Measurements from ENCODE around the gene GNG12.

Gene GNG12

DNA sequence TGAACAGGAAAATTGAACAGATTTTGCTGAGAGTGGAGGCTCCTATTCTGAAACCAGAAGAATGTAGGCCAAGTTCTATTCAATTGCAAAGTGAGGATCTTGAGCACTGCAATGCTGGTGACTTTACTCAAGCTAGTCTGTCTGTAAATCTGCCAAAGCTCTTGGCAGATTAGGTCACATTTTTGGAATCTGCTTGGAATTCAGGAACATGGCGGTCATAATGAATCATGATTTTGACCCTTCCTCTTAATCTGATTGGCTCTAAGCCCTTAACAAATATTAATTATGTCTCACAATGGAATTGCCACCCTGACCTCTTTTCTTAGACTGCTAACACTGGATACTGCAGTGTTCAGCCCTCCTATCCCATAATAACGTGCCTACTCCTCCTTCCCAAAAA is 7.2 kb upstream of the GNG12 start:
- peak; percentile 73 for DNase-seq (ENCODE audit: low spot score)

DNA sequence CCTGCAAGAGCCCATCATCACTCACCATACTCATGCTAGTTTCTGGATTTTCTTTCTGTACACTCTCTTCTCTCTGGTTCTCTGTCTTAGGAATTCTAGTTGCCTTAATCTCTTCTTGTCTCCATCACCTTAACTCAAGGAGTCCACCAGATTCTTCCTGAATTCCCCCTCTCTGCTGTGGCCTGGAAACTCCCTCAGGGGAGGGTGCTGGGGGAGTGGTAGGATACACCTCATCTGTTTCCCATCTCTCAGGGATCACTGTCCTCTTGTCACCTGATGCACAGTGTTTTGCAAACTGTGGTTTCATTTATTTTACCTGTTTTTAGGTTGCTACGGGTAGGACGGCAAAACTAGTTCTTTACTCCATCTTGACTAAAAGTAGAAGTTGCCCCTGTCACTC is 6.6 kb upstream of the GNG12 start:
- no peak for DNase-seq (ENCODE audit: low spot score)

DNA sequence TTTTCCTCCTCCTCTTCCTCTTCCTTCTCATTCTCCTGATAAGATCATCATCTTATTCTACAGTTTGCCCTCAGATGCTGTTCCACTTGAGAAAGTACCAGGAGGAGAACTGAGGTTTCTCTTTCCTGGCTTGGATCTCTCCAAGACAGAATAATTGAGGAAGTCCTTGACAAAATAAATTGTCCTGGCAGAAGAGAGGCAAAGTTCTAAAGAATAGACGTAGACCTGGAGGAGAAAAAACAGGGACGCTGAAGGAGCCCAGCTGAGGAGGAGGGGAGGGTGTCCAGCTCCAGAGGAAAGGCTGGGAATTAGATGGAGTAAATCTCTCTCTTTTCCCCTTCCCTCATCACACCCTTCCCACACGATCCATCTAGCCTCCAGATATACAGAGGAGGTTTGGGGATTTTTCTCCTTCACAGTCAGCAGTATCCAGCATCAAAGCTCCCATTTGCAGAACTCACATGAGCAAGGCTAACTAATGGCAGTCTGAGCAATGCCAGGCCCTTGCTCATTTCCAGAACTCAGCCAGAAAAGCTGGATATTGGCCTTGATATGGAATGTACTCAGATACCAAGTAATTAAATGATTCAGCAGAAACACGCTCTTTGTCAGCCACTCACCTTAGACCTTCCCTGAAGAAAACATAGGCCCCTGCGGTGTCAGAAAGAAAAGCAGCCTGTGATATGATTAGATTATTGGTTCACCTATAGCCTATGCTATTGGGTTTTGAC is 5.1 kb upstream of the GNG12 start:
- peak; percentile 26 for DNase-seq (ENCODE audit: low spot score)

DNA sequence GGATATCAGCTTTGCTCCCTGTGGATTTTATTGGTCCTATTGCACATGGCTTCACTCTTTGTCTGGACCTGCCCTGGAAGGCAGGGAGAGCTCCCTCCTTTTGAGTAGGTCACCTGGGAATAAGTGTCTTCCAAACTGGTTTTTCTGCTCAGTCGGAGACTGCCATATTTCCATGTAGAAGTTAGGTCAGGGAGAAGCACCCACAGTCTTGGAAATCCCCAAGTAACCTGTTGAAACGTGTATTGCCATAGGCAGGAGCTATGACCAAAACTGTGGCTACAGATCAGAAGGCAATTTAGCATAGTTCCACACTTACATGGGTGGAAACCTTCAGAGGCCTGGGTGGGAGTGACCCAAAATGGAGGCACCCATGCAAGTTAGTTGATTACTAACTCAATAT is 3.5 kb upstream of the GNG12 start:
- no peak for DNase-seq (ENCODE audit: low spot score)

DNA sequence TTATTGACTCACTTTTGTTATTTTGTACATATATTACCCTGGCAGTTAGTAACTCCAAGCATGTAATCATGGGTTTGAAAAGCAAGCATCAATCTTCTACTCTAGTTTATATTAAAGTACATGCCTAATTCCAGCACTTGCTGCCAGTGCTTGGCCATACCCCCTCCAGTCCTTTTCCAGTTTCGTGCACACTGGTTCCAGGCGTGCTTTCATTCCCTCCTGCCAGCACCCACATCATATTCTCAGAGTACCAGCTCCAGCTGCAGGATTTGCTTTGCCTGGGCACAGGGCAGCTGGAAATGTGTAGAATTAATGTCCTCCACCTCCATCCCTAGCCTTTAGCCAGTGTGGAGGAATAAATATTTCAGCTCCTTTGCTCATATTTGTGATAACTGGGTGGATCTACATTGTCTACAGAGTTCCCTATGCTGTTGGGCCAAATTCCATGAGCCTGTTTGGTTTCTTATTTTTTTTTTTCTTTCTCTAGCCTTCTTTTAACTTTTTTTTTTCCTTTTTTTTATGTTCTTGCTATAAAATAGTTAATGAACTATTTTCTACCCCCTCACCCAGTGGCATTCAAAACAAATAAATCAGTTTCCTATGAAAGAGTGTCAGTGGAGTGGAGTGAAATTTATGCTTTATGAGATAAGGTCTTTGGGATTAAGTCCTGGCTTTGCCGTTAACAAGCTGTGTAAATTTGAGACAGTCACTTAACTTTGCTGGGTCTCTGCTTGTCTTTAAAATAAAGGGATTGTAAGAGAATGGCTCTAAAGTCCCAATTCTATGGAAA is 2.6 kb upstream of the GNG12 start:
- no peak for DNase-seq (ENCODE audit: low spot score)

DNA sequence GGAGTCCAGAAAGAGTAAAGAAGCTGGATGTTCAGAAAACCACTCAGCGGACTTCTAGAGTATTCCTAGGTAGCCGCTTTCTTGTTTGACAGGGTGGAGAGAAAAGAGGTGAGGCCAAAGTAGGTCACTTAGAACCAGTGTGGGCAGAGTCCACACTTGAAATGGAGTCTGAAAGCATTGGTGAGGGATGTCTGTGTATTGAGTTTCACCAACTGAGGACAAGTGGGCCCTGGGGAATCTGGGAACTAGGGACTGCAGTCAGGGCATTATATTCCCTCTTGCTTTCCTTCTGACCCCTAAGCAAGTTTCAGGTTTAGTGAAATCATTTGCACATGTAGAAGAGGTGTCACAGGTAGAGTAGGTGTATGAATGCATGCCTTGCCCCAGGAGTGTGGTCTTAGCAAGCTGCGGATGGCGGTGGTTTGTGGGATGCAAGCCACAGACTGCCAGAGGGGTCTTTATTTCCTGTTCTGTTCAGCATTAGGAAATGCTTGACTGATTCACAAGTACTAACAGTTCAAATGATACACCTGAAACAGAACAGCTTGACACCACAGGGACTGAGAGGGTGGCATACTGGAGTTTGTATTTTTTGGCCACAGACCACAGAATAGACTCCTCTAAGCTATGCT is 1.1 kb upstream of the GNG12 start:
- no peak for DNase-seq (ENCODE audit: low spot score)

DNA sequence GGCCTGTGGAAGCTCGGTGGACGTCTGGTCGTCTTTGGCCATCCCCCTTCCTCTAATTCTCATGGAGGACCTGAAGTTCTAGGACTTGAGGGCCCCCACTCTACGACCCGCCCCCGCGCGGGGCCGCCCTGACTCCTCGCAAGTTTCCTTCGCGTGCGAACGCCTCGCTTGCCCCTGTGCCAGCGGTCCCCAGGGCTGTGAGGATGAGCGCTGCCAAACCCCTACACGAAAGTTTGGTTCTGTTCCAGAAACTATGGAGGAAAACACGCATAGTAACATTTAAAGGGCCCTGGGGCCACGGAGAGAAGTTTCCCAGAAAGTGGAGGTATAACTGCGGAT is 304 bp upstream of the GNG12 start:
- DNase-seq (ENCODE audit: low spot score): peak; percentile 78

DNA sequence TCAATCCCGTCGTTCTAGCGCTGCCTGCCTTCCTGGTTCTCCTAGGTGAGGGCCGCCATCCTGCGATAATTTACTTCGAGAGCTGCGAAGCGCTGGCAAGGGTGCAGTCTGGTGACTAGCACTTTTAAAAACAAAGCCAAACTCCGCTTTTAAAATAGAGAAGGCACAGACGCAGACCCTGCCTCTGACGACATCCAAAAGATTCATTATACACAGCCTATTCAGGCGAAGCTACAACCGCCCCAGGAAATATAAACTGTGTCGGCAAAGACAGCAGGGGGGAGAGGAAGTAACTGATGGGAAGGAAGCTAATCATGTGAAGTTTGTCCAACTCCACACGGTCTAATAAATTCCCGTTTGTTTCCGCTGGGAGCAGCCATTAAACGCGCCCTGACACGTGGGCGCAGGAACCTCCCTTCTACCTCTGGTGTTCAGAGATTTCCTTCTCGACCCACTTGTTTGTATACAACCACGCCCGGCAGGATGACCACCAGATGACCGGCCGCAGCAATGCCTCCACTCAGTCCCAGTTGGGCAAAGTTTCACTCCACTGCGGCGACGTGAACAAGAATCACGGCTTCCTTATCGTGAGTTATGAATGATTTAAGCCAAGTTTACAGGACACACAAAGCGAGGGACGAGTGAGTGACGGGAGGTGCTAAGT is 1.3 kb downstream of the GNG12 start:
- DNase-seq (ENCODE audit: low spot score): peak; percentile 80

DNA sequence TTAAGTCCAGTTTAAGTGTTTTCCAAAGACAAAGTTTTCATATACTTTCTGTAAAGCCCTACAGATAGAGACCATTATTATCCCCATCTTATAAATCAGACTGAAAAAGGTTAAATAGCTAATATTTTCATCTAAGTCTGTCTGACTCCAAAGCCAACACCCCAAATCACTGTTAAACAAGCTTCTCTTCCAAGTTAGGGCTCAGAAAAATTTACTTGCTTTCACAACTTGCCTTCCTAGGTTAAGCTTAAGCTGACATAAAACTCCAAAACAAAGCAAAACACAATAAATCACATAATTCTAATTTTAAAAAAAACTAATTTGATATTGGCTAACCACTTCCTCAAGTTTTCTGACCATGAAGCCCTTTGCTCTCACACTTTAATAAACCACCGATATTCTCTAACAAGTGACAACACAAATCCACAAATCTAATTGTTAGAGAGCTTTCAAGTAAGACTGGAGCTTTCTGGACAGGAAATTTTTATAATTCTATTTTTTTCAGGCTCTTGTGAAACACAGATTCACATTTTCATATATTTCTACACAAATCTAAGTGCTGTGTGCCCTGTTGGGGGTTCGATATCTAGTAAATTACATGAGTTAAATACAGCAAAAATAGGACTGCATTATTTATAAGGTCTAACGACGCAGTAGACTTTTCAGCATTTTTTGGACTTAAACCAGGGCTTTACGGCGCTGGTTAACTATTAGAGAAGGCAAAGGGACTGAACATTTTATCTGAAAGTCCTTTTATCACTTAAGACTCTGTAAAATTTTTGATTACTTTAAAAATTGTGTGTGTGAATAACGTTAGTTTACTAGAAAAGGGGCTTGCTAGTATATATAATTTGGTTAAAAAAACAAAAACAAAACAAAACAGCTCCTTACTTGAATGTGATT is 2.1 kb downstream of the GNG12 start:
- no peak for DNase-seq (ENCODE audit: low spot score)

DNA sequence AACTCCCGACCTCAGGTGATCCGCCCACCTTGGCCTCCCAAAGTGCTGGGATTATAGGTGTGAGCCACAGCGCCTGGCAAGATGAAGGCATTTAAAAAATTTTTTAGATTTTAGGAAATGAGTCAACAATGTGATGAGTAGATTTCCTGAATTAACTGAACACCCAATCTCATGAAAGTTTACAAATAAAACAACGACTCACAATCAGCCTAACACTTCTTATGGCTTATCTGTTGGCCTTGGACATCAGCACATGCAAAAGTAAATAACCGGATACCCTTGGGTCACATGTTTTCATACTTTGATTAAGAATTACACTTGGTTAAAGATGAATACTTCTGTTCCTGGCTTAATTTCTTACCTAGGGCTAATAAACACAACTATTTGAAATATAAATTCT is 3.0 kb downstream of the GNG12 start:
- DNase-seq (ENCODE audit: low spot score): no peak

DNA sequence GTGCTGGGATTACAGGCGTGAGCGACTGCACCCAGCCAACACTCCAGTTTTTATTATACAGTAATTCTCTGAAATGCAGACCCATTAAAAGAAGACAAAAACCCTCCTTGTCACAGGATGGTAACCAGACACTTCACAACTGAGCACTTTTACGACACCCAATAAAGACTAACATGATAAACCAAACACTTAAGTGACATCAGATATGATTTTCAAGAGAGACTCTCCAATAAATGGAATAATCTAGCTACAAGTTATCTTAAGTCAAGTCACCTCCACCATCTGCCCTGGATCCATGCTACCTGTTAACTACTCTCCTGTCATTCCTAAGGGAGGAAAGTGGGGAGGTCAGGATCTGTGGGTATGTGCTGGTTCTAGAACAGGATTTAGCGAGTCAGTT is 5.6 kb downstream of the GNG12 start:
- DNase-seq (ENCODE audit: low spot score): no peak

DNA sequence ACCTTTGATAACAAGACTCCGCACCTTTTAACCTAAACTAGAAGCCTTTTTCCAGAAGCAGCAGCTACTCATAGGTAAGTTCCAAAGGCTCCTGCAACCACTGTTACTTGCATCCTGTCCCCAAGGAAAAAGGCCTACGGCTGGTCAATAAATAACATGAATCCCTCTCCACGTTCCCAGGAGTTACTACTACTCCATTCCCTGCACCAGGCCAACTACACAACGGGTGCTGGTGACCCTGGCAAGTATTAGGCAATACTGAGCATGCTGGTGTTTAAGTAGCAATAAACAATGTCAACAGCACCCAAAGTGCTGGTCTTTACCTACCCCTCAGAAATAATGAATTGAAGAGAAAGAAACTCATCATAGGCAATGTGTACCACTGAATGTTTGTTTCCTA is 7.7 kb downstream of the GNG12 start:
- no peak for DNase-seq (ENCODE audit: low spot score)

DNA sequence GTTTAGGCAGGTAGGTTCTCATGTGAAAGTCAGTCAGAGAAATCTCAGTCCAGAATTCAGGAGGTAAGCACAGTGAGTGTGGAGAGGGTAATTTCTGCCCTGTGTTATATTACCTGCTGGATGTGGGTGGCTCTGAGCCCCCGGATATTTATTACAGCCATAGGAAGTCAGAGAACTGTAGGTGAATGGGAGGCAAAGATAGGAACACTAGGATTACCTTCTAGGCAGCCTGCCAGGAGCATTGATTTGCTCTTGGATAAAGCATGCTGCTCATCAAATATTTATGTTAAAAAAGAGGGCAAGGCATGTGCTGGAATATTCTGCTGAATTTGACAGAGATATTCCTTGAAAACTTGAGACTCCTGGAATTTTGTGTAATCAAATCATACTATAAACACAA is 8.5 kb downstream of the GNG12 start:
- no peak for DNase-seq (ENCODE audit: low spot score)

DNA sequence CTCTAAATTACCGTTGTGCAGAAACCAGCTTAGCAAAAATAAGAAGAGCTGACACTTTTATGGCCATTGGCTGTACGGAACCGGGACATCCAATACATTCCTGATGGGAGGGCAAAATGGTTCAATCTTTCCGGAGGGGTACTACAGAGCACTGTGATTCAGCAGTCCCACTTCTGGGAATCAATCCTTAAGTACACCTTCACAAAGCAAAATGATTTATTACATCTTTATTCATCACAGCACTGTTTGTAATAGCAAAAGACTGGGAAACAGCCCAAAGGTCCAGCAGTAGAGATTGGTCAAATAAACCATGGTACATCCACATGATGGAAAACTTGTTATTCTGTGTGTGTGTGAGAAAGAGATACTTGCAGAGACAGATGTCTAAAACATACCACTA is 9.7 kb downstream of the GNG12 start:
- no peak for DNase-seq (ENCODE audit: low spot score)

DNA sequence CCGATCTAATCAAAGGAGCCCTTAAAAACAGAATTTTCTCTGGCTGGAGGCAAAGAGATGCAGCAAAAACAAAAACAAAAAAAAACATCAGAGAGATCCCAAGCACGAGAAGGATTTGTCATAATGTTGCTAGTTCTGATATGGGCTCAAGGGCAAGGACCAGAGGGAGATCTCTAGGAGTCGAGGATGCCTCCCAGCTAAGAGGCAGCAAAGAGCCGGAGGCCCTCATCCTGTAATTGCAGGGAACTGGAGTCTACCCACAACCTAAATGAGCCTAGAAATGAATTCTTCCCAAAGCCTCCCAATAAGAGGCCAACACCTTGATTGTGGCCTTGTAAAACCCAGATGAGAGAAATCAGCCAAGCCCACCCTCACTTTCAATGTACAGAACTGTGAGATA is 12.0 kb downstream of the GNG12 start:
- no peak for DNase-seq (ENCODE audit: low spot score)

DNA sequence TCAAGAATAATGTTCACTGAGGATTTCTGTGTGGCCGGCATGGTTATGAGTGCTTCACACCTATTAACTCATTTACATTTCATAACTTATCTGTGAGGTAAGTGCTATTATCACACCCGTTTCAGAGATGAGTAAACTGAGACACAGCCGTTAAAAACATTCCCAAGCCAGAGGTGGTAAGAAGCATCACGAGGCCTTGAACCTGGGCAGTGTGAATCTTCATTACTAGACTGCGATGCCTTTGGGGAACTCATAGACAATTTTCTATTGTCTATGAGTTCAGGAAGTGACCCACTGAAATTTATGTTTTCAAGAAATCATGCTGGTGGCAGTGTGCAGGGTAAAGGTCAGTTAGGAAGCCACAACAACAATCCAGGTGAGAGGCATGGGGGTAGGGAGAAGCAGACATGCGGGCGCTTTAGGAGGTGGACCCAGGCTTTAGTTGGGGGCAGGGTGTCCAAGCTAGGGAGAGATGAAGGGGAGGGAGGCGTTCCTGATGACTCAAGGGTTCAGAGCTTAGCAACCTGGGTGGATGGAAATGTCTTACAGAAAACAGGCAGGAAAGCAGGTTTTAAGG is 14.5 kb downstream of the GNG12 start:
- no peak for DNase-seq (ENCODE audit: low spot score)

DNA sequence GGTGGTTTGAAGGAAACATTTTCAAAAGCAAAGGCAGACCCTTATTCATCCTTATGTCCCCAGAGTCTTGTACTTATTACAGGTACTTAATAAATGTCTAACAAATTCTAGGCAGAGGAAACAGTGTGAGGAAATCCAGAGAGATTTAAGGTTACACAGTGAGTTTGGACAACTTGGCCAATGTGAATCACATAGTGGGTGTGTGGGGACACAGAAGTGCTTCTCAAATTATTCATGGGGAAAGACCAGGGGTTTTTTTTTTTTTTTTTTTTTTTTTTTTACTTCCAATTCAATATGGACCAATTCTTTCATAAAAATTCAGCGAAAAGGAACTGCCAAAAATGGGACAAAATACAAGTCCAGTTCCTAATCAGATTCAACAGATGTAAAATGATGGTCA is 15.1 kb downstream of the GNG12 start:
- no peak for DNase-seq (ENCODE audit: low spot score)

DNA sequence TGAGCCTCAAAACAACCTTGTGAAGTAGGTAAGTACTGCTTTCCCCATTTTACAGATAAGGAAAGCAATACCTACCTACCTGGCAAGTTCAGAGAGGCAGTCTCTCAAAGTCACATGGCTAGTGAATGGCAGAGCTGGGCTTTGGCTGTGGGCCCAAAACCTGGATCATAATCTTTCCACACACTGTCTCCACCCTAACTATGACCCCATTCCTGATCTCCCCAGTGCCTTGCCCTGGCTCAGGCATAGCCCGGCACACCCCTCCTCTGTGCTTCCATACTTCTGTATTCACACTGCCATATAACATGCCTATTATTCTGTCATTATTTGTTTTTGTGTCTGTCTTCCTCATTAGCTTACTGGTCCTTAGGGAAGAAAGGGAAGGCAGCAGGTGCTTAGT is 15.9 kb downstream of the GNG12 start:
- DNase-seq (ENCODE audit: low spot score): no peak

DNA sequence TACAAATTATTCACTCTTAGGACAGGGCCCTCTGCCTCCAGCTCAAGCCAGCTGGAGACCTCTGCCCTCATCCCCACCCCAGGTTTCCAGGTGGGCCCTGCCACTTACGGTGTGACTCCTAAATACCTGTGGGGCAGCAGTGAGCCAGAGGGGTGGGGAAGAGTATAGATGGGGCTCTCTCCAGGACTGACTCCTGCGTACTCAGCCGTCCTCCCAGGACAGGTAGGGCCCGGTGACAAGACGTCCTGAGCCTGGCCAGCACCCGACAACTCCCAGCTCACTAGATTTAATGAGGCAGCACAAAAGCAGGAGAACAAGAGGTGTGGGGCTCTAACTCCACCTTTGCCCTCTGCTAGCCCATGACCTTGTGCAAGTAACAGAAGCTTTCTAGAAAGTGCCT is 16.8 kb downstream of the GNG12 start:
- no peak for DNase-seq (ENCODE audit: low spot score)

DNA sequence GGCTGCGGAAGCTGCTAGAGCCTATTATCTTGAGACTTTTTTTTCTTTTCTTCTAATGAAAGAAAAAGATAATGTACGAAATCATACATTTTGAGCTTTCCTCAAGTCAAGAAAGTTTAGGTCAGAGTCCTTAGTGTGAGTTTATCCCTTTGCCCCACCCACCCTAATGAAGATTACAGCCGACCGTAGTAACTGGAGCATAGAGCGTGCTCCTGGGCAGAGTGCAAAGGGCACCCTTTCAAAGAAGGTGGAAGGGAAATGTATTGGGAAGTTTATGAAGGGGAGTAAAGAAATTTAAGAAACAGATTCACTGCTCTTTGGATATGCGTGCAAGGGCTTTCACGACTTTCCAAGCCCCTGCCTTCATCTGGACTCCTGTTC is 17.2 kb downstream of the GNG12 start:
- no peak for DNase-seq (ENCODE audit: low spot score)

DNA sequence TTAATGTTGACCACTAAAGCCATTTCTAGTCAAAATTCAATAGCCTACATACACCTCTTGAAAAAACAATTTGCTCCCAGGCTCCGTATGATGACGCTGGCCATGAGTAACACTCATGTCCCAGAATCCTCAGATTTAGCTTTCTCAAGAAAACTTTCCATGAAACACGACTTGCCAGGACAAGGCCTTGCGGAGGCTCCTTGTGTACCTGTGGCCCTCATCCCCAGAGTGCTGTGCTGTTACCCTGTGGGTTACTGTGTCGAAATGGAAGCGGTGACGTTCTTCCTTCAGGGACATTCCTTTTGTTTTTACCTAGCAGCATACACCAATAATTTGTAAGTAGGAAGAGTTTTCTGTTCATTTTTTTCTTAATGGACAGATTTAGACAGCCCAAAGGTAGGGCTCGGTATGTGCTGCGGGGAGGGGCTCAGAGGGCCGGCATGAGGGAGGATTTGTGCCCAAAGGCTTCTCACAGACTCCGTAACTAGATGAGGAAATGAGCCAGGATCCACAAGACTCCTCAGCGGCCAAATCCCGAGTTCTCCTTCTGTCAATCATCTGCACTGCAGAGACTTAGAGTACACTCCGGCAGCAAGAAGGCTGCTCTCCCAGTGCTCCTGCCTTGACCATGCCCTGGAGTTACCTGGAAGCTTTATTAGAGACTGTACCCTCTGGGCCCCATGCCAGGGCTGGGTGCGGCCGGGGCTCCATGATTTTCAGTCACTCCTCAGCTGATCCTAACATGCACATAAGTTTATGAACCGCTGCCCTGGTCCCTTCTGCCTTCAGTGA is 17.8 kb downstream of the GNG12 start:
- no peak for DNase-seq (ENCODE audit: low spot score)
